Muscle of back (tissue), 11 donors: ENCODE results near the gene EP400. TPM values are rescaled to one million over a fixed set of nuclear protein-coding genes. Genes with fewer than 3 reads are reported as not detected.
"Not testable (repeated sequence)": the region's sequence is repeated elsewhere in the genome, so short reads cannot be mapped to it uniquely, and the experiment has no call there.

Source experiments
- DNase-seq, 3 donors: peaks; one replicate each; pipeline versions ENCODE4 v3.0.0 to v3.0.0-alpha.2; 2013
- polyA plus RNA-seq, 10 donors: library from polyadenylated mRNA; unstranded; fragments of 120-200 nt; gene quantifications; one replicate each; pipeline ENCODE4 v1.2.1, GENCODE V29; 2013; ENCODE audit not compliant: insufficient read length in 10 of 10

Gene EP400
- polyA plus RNA-seq, 10 donors = 18.9 to 31.9 (median 23.4) TPM

GRCh38 chr12:132083941-132084620 lies 134.3 kb downstream of the EP400 start:
- DNase-seq = peak; percentile 87 to 95 (median 94)

- peak; percentile 10 to 73 (median 47) for DNase-seq
These were observed 135.0 kb downstream of the EP400 start for GRCh38 chr12:132084621-132085290.

GRCh38 chr12:132085291-132085635 lies 135.5 kb downstream of the EP400 start:
- no peak for DNase-seq

- no peak for DNase-seq
These were observed 139.7 kb downstream of the EP400 start for GRCh38 chr12:132089407-132089910.

- no peak for DNase-seq
These were observed 144.6 kb downstream of the EP400 start for GRCh38 chr12:132094269-132094891.

GRCh38 chr12:132095520-132096409 lies 146.0 kb downstream of the EP400 start:
- DNase-seq = no peak

GRCh38 chr12:132099739-132100138 lies 150.0 kb downstream of the EP400 start:
- DNase-seq = no peak

GRCh38 chr12:132100306-132101065 lies 150.7 kb downstream of the EP400 start:
- DNase-seq = no peak

GRCh38 chr12:132102297-132102696 lies 152.6 kb downstream of the EP400 start:
- no peak for DNase-seq

GRCh38 chr12:132103072-132103471 lies 153.3 kb downstream of the EP400 start:
- DNase-seq = not testable (repeated sequence)

GRCh38 chr12:132103542-132104308 lies 154.0 kb downstream of the EP400 start:
- no peak for DNase-seq

GRCh38 chr12:132105467-132105866 lies 155.7 kb downstream of the EP400 start:
- DNase-seq = no peak

- no peak for DNase-seq
These were observed 157.2 kb downstream of the EP400 start for GRCh38 chr12:132106921-132107320.

GRCh38 chr12:132108211-132108832 lies 158.6 kb downstream of the EP400 start:
- no peak for DNase-seq

- no peak for DNase-seq
These were observed 160.0 kb downstream of the EP400 start for GRCh38 chr12:132109741-132110140.

- DNase-seq = no peak
These were observed 160.9 kb downstream of the EP400 start for GRCh38 chr12:132110677-132111076.

- DNase-seq = no peak
These were observed 162.0 kb downstream of the EP400 start for GRCh38 chr12:132111654-132112304.

GRCh38 chr12:132114667-132115066 lies 164.9 kb downstream of the EP400 start:
- no peak for DNase-seq

- DNase-seq = no peak
These were observed 165.8 kb downstream of the EP400 start for GRCh38 chr12:132115500-132115899.
